T-helper 2 cell (primary cell): Measurements from ENCODE around the gene GCH1.
"Not testable (repeated sequence)": the region's sequence is repeated elsewhere in the genome, so short reads cannot be mapped to it uniquely, and the experiment has no call there.

Experiments
- DNase-seq, 5 experiments: peaks; one replicate each; pipeline versions ENCODE4 v3.0.0 to v3.0.0-alpha.2; 2012 to 2022

Gene GCH1

DNA sequence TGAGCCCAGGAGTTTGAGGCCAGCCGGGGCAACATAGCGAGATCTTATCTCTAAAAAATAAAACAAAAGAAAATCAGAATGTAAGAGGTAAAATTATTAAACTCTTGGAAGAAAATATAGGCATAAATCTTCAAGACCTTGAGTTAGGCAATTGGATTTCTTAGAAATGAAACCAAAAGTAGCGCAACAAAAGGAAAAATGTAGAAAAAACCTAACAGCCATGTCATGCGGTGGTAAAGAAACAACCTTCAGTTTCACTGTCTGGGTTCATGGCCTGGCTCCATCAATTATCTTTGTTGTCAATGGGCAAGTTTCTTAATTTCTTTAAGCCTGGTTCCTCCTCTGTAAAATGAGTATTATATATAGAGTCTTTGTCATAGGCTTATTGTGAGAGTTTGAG is 5.6 kb upstream of the GCH1 start:
- peak in 1 of 5 experiments; percentile 67 for DNase-seq

DNA sequence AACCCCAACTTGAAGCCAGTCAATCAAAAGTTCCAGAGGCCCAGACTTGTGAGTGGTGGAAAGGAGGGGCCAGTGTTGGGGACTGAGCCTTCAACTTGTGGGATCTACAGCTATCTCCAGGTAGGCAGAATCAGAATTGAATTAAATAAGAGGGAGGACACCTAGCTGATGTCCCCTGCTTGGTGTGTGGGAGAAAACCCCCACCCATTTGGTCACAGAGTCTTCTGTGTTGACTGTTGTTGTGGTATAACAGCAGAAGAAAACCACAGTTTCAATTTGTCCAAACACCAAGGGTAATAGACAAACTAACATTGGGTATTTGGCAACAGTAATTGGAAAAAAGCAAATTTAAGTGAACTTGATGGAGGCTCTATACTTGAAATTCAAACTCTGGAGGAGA is 3.4 kb upstream of the GCH1 start:
- peak in 1 of 5 experiments; percentile 71 for DNase-seq

DNA sequence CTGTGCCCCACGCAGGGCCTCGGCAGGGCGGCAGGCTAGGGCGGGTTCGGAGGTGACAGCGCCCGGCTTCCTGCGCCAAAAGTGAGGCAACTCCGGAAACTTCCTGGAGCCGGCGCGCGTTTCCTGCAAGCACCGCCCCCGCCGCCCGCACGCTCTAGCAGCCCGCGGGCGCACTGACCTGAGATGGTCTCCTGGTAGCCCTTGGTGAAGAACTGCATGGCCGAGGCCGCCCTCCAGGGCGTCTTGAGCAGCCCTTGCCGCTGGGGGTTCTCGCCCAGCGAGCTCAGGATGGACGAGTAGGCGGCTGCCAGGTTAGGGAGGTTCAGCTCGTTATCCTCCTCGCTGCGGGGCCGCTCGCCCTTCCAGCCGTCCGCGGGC is 494 bp downstream of the GCH1 start:
- DNase-seq = peak; percentile 55 to 89 (median 75)

DNA sequence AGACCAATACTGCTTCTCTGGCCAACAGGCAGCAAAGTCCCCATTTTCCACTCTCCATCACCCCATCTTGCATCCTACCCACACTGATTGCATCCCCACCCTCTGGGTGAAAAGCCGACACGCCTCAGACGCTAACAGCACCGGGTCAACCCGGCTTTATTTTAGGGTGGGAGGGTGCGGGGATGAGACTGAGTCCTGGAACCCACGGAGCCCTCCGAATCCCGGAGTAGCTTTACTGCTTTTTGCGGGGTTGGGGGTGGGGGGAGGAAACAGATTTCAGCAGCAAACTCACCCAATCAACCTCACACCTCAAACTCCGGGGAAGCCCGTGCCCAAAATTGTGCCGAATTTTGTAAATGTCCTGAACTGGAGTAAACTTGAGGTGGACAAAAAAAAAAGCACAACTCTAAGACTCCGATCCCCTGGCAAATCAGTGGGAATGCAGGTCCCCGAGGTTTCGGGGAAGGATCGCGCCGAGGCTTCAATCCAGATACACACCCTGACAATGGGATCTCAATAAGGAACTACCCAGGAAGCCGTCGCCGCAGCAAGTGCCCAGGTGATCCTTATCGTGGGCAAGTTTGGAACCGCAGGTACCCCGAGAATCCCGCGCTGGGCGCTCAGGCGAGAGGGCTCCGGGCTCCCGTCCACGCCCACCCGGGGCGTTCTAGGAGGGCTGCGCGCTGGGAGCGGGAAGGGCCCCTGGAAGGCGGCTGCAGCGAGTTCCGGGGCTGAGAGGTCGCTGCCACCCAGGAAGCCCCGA is 1.1 kb downstream of the GCH1 start:
- peak in 2 of 5 experiments; percentile 3 to 33 for DNase-seq

DNA sequence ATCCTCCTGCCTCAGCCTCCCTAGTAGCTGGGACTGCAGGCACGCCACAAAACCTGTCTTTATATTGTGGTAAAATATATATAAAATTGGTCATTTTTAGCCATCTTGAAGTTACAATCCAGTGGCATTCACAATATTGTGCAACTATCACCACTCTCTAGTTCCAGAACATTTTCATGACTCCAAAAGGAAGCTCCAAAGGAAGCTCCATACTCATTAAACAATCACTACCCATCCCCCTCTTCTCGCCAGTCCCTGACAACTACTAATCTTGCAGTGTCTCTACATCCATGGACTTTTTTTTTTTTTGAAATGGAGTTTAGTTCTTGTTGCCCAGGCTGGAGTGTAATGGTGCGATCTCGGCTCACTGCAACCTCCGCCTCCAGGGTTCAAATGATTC is 3.1 kb downstream of the GCH1 start:
- no peak for DNase-seq

DNA sequence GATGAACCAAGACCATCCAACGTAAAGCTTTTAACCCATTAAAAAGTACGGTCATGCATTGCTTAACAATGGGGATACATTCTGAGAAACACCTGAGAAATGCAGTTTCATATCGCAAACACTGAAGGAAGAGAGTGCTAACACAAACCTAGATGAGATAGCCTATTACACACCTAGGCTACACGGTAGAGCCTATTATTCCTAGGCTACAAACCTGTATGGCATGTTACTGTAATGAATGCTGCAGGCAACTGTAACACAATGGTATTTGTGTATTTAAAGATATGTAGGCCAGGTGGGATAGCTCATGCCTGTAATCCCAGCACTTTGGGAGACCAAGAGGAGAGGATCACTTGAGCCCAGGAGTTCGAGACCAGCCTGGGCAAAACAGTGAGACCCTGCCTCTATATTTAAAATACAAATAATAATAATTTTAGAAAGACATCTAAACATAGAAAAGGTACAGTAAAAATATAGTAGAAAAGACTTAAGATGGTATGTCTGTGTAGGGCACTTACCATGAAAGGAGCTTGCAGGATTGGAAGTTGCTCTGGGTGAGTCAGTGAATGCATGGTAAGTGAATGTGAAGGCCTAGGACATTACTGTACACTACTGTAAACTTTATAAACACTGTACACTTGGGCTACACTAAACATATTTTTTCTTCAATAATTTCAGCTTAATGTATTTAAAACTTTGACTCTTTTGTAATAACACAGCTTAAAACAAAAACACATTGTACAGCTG is 4.6 kb downstream of the GCH1 start:
- not testable (repeated sequence) for DNase-seq

DNA sequence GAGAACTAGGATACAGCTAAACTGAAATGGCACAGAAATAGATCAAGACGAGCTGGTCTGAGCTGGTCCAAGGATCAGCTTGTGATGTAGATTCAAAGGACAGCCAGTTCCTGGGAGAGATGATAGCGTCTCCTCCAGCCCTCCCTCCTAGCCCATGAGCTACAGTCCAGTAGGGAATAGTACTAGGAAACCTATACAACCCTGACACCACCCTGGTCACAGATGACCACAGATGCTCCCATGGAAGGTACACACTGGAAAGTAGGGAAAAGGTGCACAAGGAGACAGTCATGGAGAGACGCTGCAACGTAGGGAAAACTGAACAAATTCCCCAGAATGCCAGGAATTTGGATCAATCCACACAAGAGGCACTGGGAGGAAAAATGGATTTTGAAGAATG is 6.9 kb downstream of the GCH1 start:
- no peak for DNase-seq

DNA sequence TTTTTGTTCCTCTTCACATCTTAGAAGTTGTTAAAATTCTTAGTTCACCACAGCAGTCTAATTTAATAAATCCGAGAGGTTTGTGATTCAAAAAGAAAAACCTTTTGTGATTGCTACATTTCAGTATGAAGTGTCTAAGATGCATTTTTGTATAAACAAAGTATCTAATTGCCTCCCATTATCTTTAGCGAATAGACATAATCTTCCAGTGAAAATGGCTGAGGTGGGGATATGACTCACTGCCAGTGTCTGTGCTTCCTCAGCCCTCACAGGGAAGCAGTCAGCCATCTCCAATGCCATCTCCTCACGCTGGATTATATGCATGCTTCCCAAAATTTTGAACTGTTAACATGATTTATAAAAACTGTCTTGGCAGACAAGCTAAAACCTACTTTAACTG is 7.6 kb downstream of the GCH1 start:
- DNase-seq = peak in 1 of 5 experiments; percentile 13

DNA sequence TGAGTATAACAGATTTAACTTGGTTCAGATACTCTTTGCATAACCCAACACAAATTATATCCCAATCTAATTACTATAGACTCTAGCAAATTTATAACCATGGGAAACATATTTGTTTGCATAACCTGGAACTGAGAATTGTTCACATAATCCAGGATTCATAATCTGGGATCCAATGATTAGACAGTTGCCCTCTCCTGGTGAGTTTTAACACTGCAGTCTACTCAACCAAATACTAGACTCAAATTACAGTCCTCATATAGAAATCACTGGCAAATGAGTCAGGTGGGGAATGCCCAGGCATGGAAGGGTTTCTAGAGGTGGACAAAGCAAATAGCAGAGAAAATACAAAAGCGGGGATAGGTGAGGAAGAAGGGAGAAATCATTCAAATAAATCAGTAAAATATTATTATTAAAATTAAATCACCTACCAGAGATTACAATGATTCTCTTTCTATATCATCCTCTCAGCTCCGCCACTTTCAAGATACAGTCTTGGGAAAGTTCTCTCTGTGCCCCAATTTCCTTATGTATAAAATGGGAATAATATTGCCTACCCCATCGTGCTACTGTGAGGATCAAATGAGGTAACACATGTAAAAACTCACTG is 9.4 kb downstream of the GCH1 start:
- DNase-seq = peak in 1 of 5 experiments; percentile 34

DNA sequence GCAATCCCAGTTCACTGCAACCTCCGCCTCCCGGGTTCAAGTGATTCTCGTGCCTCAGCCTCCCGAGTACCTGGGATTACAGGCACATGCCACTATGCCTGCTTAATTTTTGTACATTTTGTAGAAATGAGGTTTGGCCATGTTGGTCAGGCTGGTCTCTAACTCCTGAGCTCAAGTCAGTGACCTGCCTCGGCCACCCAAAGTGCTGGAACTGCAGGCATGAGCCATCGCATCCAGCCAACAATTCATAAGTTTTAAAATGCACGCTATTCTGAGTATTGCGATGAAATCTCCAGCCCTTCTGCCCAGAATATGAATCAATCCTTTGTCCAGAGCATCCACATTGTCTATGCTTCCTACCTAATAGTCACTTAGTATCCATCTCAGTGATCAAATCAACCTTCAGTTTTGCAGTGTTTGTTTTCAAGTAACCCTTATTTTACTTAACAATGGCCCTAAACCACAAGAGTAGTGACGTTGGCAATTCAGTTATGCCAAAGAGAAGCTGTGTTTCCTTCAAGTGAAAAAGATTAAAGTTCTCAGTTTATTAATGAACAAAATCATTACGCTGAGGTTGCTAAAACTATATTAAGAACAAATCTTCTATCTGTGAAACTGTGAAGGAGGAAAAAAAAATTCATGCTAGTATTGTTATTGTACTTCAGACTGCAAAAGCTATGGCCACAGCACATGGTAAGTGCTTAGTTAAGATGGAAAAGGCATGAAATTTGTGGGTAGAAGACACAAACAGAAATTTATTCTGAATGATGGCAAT is 11.0 kb downstream of the GCH1 start:
- peak in 1 of 5 experiments; percentile 6 for DNase-seq

DNA sequence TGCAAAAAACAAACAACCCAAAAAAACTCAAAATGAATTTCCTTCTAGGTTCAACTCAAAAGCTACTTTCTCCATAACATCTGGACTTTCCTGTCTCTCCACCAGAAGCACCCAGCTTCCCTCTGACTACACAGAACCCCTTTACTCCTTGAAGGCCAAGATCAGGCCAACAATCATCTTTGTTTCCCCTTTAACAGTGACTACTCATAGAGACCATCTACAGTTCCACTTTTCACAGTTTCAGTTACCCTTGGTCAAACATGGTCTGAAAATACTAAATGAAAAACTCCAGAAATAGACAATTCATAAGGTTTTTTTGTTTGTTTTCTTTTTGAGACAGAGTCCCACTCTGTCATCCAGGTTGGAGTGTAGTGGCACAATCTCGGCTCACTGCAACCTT is 11.8 kb downstream of the GCH1 start:
- DNase-seq = no peak

DNA sequence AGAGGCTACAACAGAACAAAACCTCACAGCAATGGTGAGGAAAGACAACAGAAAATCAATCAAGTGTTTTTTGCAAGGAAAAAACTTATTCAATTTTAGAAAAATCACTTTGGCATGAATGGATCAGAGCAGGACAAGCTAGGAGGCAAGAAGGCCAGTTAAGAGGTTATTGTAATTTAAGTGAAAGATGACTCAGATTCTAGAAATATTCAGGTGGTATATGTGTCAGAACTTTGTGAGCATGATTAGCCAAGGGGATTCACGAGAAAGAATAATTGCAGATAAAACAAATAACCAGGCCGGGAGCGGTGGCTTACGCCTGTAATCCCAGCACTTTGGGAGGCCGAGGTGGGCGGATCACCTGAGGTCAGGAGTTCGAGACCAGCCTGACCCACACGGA is 12.7 kb downstream of the GCH1 start:
- no peak for DNase-seq

DNA sequence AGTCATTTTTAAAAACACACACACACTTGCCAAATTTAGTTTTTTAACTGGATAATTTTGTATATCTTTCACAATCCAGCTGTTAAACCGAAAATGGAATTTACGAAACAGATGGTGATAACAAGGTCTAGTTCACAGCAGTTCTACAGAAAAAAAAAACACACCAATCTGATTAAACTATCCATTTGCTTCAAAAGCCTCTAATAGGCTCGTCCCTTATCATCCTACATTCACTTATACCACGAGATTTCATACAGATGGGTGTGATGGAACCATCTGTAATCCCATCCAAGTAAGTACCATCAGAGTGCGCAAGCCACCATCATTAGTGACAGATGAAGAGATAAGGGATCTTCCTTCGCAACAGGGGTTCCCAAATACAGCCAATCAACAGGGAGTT is 20.1 kb downstream of the GCH1 start:
- DNase-seq = peak in 1 of 5 experiments; percentile 11

DNA sequence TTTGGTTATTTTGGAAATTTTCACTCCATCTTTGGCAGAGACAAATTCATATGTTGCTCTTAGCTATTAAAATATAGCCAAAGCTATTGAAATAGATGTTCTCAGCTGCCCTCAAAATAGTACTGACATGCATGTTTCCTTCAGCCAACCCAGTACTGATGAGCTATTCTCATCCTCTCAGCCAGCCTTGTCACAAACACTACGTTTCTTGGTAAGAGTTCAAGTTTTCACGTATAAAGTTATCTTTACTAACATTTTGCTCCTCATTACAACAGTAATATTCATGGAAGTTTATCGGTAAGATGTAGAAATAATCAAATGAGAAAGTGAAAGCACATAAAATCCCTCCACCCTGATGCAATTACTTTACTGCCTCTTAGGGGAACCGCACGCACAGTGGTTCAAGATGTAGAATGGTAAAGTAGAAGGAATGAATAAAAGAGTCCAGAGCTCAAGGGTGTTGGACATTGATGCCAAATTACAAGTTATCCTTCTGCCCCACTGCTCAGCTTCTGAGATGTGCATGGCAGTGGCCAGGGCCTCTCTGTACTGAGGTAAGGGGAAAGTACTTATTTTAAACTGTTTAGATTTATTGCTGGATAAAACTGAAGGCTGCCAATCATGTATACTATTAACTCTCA is 20.7 kb downstream of the GCH1 start:
- DNase-seq = peak in 1 of 5 experiments; percentile 74

DNA sequence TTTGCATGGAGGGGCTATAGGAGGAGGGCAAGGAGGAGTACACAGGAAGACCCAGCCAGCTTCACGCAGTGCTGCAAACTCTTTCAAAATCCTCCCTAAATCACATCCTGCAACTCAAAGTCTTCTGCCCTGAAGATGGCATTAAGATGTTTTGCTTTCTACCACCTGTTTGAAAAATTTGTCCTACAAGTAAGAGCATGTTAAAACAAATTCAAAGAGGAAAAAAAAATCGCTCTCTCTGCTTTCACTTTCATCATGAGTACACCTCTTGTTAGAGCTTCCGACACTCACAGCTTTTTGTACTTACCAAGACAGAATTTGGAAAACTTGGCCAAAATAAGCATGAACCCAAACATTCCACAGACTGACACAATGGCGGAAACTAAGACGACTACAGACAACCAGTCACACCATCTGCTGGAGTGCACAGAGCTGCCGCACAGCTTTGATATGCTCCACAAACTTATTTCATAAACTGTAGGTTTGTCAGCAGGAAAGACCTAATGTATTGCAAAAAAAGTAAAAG is 21.3 kb downstream of the GCH1 start:
- DNase-seq = peak in 2 of 5 experiments; percentile 21 to 87

DNA sequence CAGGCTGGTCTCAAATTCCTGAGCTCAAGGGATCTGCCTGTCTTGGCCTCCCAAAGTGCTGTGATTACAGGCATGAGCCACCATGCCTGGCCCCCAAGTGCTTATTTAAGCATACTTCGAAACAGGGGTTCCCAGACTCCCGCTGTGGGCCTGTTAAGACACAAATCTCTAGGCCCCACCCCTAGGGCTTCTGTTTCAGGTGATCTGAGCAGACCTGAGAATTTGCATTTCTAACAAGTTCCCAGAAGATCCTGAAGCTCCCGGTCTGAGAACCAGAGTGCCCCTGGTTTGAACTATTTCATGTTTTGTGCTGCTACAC is 25.0 kb downstream of the GCH1 start:
- no peak for DNase-seq

DNA sequence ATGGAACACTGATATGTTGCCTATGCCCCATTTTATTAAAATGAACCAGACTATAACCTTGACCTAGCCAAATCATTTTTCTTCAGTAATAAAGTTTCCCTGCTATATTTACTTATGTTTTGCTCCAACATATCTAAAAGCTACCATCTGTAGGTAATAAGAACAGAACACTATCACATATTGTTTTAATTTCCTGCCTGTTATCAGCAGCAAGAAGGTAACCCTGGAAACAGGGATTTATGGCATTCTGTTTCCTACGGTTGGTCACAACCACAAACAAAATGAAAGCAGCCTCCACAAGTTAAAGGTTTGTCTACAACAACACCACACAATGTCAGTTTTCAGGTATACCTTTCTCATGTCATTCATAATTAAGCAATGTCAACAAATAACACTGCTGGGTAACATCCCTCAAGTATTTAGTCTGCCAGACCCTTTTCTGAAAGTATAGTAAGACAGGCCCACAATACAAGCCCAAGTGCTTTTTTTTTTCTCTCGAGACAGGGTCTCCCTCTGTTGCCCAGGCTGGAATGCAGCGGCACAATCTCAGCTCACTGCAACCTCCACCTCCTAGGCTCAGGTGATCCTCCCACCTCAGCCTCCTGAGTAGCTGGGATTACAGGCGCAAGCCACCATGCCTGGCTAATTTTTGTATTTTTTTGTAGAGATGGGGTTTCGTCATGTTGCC is 25.5 kb downstream of the GCH1 start:
- DNase-seq = no peak

DNA sequence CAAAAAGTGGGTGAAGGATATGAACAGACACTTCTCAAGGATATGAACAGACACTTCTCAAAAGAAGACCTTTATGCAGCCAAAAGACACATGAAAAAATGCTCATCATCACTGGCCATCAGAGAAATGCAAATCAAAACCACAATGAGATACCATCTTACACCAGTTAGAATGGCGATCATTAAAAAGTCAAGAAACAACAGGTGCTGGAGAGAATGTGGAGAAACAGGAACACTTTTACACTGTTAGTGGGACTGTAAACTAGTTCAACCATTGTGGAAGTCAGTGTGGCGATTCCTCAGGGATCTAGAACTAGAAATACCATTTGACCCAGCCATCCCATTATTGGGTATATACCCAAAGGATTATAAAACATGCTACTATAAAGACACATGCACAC is 27.0 kb downstream of the GCH1 start:
- DNase-seq = not testable (repeated sequence)

DNA sequence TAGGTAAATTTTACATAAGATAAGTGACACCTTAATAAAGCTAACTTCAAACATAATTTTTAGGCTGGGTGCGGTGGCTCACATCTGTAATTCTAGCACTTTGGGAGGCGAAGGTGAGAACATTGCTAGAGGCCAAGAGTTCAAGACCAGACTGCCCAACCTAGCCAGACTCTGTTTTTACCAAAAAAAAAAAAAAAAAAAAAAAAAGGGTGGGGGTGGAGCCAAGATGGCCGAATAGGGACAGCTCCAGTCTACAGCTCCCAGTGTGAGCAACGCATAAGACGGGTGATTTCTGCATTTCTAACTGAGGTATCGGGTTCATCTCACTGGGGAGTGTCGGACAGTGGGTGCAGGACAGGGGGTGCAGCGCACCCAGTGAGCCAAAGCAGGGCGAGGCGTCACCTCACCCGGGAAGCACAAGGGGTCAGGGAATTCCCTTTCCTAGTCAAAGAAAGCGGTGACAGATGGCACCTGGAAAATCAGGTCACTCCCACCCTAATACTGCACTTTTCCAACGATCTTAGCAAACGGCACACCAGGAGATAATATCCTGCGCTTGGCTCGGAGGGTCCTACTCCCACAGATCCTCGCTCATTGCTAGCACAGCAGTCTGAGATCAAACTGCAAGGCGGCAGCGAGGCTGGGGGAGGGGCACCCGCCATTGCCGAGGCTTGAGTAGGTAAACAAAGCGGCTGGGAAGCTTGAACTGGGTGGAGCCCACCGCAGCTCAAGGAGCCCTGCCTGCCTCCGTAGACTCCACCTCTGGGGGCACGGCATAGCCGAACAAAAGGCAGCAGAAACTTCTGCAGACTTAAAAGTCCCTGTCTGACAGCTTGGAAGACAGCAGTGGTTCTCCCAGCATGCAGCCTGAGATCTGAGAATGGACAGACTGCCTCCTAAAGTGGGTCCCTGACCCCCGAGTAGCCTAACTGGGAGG is 32.2 kb downstream of the GCH1 start:
- DNase-seq = not testable (repeated sequence)

DNA sequence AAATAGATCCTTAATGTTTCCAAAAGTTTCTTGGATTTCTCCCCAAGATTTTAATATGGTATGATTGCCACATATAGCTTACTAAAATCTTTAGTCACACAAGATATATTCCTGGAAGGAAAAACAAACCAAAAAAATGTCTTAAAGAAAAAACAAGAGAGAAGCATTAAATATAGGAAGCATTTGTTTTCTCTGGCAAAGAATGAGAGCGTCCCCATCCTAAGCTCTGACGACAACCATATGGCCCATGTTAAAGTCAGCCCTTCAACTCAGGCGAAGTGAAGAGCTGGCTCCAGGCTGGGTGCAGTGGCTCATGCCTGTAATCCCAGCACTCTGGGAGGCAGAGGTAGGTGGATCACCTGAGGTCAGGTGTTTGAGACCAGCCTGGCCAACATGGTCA is 35.6 kb downstream of the GCH1 start:
- DNase-seq = no peak

DNA sequence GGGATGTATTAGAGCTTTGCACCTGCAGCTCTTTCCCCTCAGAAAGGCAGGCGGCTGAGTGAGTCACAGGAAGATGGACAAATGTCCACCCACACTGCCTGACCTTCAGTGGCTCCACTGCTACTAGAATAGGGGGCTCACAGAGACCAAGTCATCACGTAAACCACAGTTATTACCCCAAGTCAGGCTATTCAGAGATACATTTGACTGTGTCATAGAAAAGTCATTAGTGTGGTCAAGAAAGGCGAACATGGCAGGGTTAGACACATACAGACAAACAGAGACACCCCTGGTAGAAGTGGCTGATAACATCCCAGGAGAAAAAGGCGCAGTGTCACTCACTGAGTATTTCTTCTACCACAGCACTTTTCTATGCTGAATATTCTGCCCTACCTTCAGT is 36.0 kb downstream of the GCH1 start:
- DNase-seq = no peak
